NOMO-1 (cell line): ENCODE data around the gene ZRANB1.
"Not testable (repeated sequence)": the region's sequence is repeated elsewhere in the genome, so short reads cannot be mapped to it uniquely, and the experiment has no call there.

Source experiments
- DNase-seq, 2 experiments: peaks; one replicate each; lab custom pipeline; 2025; ENCODE audit not compliant: unreplicated experiment in 2 of 2; lab: John Stamatoyannopoulos, UW

ZRANB1 gene

GRCh38 chr10:124941823-124942222 lies at the start of gene ZRANB1:
ZRANB1 (plus strand) TSS chr10:124942123; CDS start chr10:124942494, 371 bp downstream.
- no peak for DNase-seq

GRCh38 chr10:124892905-124893304 lies 49.0 kb upstream of the ZRANB1 start:
- DNase-seq, result no peak

DNA sequence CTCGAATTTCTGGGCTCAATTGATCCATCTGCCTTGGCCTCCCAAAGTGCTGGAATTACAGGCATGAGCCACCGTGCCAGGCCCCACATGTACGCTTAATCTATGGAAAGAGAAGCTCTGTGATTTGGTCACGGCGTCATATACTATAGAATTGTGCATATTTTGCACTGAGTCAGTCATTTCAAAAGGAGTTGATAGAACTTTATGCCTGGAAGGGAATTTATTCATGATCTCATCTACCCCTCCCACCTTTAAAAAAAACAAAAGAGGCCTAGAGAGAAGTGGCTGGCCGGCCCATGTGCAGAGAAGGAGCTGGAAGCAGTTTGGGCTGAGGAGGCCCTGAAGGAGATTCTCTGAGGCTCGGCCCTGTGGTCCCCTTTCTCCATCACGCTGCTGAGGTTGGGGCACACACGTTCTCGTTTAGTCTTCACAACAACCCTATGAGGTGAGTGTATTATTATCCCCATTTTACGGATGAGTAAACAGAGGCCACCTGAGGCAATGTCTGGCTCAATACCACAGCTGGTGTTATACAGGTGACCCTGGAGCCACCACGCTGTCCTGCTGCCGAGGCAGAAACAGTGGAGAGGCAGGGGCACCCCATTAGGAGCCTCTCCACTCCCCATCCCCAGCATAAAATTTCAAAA lies 47.2 kb upstream of the ZRANB1 start:
- no peak for DNase-seq

DNA sequence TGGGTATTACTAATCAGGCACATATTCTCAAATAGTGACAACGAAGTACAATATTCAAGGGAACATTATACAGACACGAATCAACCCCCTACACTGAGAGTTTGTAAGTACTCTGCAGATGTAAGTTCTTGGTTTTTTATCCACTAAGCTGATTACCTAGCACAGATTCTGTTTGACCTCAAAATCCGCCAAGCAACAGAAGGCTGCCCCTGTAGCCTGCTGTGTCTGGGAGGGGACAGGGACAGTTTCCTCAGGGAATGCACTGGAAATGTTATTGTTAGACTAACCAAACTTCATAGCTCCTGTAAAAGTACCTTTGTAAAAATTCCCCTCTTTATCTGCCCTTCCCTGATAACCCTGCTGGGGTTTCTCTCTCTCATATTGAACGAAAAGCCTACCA lies 45.2 kb upstream of the ZRANB1 start:
- DNase-seq, result no peak

- no peak for DNase-seq
Measured at GRCh38 chr10:124898471-124898870, 43.5 kb upstream of the ZRANB1 start.

- no peak for DNase-seq
Measured at GRCh38 chr10:124899151-124899550, 42.8 kb upstream of the ZRANB1 start.

GRCh38 chr10:124902462-124902861 lies 39.5 kb upstream of the ZRANB1 start:
- DNase-seq, result no peak

GRCh38 chr10:124903111-124903510 lies 38.8 kb upstream of the ZRANB1 start:
- DNase-seq, result no peak

DNA sequence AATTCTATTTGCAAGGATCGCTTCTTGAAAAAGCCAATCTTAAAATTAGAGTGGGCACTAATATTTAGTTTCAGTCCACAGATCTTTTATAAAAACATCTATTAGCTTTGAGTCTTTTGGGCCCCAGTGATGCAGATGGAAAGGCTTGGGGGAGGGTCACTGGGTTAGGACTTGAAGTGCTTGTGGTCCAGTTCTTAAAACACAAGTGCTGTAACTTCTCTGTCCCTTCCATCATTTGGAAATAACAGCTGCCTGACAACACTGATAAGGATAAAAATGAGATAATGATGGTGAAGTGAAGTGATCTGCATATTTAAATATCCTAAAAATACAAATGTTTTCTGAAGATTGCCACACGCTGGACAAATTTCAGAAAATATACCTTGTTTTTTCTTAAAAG lies 37.1 kb upstream of the ZRANB1 start:
- no peak for DNase-seq

- no peak for DNase-seq
Measured at GRCh38 chr10:124906551-124907001, 35.3 kb upstream of the ZRANB1 start.

GRCh38 chr10:124909563-124909962 lies 32.4 kb upstream of the ZRANB1 start:
- DNase-seq, result no peak

DNA sequence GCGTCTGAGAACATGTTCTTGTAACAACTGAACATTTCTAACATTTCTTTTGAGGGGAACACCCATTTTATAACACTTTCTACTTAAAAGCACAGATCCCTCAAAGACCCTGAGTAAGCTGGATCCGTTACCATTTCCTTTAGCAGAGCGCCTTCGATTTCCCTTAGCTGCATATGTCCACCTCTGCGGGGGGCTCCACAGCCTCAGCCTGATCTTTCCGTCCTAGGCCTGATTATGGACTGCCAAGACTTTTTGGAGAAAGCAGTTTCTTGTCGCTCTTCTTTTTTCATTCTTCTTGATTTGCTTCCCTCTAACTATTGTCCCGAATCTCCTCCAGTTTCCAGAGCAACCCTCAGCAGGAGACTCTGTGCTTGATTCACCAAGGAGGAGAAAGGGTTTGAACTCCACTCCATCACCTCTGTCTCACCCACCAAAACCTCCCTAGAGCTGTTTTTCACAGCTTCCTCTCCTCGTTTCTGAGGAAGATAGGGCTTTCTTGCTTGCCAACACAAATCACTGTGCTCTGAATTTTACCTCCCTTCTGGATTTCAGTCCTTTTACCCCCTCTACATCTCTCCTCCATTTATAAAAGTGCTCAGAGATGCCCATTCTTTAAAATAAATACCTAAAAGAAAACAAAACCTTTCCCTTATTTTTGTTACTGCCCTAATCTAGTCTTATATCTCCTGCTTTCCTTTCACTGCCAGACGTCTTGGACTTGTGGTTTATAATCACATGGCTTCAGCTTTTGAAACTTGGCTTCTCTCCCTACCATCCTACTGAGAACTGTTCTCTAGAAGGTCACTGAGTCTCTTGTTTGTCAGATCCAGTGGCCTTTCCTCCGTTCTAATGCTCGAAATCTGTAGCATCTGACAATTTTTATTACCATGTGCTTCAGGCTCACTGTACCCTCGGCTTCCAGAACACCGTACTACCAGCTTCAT lies 30.5 kb upstream of the ZRANB1 start:
- DNase-seq, result no peak

DNA sequence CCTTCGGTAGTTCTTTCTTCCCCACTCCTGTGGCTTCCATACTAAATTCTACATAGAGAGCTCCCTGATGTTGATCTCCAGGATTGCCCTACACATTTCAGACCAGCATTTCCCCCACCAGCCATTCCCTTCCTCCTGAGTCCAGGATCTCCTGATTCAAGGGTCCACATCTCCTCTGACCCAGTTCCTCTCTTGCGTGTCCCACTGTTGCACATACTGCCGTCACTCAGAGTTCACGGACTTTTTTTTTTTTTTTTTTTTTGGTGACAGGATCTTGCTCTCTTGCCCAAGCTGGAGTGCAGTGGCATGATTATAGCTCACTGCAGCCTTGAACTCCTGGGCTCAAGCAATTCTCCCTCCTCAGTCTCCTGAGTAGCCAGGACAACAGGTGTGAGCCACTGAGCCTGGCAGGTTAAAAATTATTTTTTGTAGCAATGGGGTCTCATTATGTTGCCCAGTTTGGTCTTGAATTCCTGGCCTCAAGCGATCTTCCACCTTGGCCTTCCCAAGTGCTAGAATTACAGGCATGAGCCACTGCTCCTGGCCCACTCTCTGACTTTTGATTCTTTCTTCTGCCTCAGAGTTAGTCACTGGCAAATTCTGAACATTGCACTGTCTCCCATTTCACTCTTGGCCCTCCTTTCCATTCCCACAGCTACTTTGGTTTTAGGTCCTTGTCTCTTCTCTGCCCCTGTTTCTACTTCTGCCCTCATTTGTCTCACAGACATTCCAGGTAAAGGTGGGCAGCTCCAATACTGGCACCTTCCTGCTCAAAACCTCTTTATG lies 29.6 kb upstream of the ZRANB1 start:
- DNase-seq, result no peak

DNA sequence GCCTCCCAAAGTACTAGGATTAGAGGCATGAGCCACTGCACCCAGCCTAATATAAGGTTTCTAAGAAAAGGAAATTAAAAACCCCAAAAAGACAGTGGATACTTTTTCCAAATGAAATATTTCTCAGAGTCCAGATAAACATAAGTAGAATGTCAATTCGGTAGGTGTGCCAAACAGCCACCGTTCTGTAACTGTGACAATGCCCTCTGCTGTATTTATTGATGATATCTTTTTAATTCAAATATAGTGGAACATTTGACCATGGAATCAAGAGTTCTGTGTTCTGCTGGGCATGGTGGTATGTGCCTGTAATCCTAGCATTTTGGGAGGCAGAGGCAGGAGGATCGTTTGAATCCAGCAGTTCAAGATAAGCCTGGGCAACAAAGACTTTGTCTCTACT lies 28.8 kb upstream of the ZRANB1 start:
- DNase-seq, result no peak

DNA sequence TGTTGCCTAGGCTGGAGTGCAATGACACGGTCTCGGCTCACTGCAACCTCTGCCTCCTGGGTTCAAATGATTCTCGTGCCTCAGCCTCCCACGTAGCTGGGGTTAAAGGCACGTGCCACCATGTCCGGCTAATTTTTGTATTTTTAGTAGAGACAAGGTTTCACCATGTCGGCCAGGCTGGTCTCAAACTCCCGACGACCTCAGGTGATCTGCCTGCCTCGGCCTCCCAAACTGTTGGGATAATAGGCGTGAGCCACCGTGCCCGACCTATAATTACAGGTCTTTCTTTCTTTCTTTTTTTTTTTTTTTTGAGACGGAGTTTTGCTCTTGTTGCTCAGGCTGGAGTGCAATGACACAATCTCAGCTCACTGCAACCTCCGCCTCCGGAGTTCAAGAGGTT lies 27.5 kb upstream of the ZRANB1 start:
- DNase-seq, result not testable (repeated sequence)

DNA sequence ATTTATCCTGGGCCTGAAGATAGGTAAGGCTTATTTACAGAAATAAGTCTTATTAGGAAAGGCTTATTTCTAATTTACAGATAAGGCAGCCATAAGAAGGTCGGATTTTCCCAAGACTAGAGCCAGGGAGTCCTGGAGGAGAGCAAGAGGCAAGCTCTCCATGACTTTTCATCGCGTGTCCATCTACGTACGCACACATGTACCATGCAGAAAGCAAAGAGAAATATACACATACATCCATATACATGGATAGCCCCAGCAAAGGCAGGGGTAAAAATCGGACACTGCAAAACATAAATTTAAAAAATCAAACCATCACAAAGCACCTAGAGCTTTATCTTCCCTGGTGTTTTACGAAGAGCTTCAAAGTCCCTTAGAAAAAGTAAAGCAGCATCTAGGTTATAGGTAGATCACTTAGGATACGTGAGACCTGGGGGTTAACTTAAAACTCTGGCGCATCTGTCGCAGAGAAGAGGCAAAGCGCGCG lies 25.8 kb upstream of the ZRANB1 start:
- DNase-seq, result peak in 1 of 2 experiments; percentile 51

GRCh38 chr10:124916585-124917427 lies 25.1 kb upstream of the ZRANB1 start:
- DNase-seq, result peak; percentile 95 to 98

DNA sequence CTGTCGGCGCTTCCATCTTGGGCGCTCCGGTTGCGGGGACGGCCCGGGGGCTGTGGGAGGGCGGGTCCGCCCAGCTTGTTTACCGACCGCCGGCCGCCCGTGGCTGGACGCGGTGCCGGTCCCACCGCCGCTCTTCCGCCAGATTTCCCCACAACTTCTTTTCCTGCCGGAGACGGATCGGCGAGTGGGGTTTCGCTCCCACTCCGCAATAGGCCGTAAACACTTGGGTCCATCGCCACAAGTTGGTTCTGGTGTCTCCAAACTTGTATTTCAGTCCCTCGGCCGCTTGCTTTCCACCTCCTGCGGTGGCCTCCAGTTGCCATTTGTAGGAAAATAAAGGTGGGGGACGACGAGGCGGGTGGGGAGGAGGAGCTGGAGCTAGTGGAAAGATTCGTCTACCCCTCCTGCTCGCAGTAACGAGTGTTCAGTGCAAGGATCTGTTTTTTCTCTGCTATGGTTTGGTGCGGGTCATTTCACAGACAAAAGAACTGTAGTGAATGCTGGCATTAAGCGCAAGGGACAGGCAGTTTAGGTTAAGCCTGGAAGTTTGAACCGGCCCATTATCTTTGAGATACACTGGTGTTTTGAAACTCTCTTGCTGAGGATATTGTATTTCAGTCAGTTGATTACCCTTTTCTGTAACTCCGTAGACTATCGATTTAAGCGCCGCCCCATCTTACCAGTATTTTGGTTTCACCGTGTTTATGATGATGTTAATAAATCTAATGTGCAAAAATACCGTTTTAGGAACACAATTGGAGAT lies 24.3 kb upstream of the ZRANB1 start:
- peak; percentile 12 to 24 for DNase-seq

- DNase-seq, result no peak
Measured at GRCh38 chr10:124918191-124918830, 23.6 kb upstream of the ZRANB1 start.
